Measurements from ENCODE around the gene NPIPA5.
"Not testable (repeated sequence)": the region's sequence is repeated elsewhere in the genome, so short reads cannot be mapped to it uniquely, and the experiment has no call there.

Gene NPIPA5

GRCh38 chr16:15378194-15378593, at the start of gene NPIPA5:
NPIPA5 (minus strand) TSS chr16:15378294; CDS start chr16:15378294, 0 bp downstream.
- not testable (repeated sequence) for DNase-seq (ENCODE audit: low read depth in 2 of 2)

DNA sequence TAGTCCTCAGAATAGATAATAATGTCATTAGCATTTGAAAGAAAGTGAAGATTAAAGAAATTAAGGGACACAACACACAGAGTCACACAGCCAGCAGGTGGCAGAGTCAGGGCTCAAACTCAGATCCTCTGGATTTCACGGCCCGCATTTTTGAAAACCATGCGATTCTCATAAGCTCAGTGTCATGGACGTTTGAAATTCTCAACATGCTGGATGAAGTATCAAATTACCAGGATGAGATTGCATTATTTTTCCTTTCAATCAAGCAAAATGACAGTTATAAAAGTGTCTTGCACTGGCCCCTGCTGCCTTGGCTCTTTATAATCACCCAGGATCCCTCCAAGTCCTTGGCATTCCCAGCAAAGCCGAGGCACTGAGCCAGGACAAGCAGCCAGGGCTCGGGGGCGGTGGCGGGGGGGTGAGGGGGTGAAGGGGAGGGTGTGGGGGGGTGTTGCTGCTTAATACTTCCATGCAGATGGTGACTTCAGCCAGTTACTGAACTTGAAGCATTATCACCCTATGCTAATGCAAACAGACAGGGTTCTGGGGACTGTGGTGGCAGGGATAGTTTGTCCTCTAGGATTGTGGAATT, 49.6 kb upstream of the NPIPA5 start:
- peak; percentile 43 to 44 for DNase-seq (ENCODE audit: low read depth in 2 of 2)

GRCh38 chr16:15426796-15427195, 48.7 kb upstream of the NPIPA5 start:
- no peak for DNase-seq (ENCODE audit: low read depth in 2 of 2)

GRCh38 chr16:15425861-15426260, 47.8 kb upstream of the NPIPA5 start:
- no peak for DNase-seq (ENCODE audit: low read depth in 2 of 2)

GRCh38 chr16:15422222-15422621, 44.1 kb upstream of the NPIPA5 start:
- no peak for DNase-seq (ENCODE audit: low read depth in 2 of 2)

DNA sequence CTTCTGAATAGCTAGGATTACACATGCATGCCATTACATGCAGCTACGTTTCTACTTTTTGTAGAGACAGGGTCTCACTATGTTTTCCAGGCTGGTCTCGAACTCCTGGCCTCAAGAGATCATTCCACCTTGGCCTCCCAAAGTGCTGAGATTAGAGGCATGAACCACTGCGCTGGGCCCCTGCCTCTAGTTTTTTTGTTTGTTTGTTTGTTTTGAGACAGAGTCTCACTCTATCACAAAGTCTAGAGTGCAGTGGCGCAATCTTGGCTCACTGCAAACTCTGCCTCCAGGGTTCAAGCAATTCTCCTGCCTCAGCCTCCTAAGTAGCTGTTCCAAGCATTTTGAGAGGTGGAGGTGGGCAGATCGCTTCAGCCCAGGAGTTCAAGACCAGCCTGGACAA, 43.6 kb upstream of the NPIPA5 start:
- not testable (repeated sequence) for DNase-seq (ENCODE audit: low read depth in 2 of 2)

GRCh38 chr16:15418206-15418605, 40.1 kb upstream of the NPIPA5 start:
- DNase-seq (ENCODE audit: low read depth in 2 of 2), result no peak

DNA sequence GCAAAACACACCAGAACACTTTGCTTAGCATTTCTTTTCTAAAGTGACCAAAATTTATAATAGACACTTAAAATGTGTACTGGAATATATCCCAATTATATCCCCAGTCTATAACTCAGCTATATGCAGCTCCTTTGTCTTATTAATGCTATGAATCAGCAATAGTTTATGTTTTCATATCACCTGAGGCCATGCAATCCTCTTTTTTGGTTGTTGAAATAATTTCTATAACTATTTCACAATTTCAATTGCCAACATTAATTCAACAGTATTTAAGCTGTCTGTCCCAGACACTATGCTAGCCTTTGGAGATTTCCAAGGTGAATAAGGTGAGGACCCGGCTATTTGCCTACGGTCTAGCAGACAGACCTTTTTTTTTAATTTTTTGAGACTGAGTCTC, 39.1 kb upstream of the NPIPA5 start:
- DNase-seq (ENCODE audit: low read depth in 2 of 2), result no peak

DNA sequence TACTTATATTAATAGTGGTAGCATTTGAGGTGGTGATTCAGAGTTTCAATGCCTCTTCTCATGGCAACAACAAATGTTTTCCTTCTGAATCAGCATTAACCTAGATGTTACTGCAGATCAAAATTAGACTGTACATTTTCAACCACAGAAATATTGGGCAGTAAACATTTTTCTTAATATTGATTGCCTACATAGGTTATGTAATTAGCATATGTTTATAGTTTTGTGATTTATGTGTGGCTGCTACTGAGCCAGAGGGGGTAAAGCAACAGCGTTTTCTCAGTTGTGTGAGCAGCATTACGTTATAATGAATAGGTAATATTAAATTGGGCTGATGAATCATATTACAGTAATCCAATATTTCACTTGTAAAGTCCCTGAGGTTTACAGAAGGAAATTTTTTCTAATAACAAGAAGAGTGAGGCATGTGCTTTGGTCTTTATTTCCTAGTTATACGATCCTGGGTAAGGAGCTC, 37.5 kb upstream of the NPIPA5 start:
- DNase-seq (ENCODE audit: low read depth in 2 of 2), result no peak

- DNase-seq (ENCODE audit: low read depth in 2 of 2), result not testable (repeated sequence)
Observed at GRCh38 chr16:15409476-15409875, 31.4 kb upstream of the NPIPA5 start.

DNA sequence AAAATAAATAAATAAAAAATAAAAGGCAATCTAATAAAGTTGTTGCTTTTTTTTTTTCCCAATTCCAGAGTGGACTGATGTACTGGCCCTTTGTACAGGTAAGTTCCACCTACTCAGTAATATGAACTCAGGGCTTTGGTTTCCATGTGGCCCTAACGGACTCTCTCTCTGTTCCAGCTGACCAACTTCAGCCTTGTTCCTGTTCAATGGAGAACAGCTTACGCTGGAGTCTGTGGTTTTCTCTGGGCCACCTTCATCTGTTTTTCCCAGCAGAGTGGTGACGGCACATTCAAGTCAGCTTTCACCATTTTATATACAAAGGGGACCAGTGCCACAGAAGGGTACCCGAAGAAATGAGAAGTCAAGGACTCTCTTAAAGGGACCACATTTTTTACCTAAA, 29.7 kb upstream of the NPIPA5 start:
- not testable (repeated sequence) for DNase-seq (ENCODE audit: low read depth in 2 of 2)

GRCh38 chr16:15404792-15405191, 26.7 kb upstream of the NPIPA5 start:
- DNase-seq (ENCODE audit: low read depth in 2 of 2), result no peak

DNA sequence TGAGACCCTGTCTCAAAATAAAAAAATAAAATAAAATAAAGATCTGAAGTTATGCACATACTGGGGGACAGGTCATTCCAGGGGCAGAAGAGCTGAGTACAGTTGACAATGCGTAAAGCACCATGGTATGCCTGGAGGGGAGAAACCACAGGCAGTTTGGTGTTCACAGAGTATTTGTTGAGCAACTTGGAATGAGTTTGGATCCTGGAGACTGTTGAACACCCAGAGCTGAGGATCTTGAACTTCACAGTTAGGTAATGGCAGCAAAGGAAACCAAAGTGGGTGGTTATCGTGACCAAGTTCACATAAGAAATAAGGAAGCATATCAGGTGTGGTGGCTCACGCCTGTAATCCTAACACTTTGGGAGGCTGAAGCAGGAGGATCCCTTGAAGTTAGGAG, 26.0 kb upstream of the NPIPA5 start:
- not testable (repeated sequence) for DNase-seq (ENCODE audit: low read depth in 2 of 2)

DNA sequence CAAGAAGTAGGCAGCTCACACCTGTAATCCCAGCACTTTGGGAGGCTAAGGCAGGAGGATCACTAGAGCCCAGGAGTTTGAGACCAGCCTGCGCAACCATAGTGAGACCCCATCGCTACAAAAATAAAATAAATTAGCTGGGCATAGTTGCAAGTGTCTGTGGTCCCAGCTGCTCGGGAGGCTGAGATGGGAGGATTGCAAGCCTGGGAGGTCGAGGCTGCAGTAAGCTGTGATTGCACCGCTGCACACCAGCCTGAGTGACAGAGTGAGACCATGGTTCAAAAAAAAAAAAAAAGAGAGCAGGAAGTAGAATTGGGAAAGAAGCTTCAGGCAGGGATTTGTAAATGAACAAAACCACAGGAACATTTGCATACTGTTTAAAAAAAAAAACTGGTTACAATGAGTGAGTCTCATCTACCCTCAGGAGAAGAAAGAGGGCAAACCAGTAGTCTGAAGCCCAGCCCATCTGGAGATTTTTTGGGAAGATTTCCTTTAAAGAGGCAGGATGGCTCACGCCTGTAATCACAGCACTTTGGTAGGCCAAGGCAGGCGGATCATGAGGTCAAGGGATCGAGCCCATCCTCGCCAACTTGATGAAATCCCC, 25.4 kb upstream of the NPIPA5 start:
- DNase-seq (ENCODE audit: low read depth in 2 of 2), result no peak

- DNase-seq (ENCODE audit: low read depth in 2 of 2), result no peak
Observed at GRCh38 chr16:15401972-15402371, 23.9 kb upstream of the NPIPA5 start.

DNA sequence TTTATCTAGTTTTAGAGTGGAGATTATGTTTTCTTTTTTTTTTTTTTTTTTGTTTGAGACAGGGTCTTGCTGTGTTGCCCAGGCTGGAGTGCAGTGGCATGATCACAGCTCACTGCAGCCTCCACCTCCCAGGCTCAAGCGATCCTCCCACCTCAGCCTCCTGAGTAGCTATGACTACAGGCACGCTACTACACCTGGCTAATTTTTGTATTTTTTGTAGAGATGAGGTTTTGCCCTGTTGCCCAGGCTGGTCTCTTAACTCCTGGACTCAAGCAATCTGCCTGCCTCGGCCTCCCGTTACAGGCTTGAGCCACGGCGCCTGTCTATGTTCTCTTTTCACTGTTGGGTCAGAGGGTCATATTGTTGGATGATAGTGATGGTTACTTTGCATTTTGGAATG, 22.2 kb upstream of the NPIPA5 start:
- DNase-seq (ENCODE audit: low read depth in 2 of 2), result not testable (repeated sequence)

DNA sequence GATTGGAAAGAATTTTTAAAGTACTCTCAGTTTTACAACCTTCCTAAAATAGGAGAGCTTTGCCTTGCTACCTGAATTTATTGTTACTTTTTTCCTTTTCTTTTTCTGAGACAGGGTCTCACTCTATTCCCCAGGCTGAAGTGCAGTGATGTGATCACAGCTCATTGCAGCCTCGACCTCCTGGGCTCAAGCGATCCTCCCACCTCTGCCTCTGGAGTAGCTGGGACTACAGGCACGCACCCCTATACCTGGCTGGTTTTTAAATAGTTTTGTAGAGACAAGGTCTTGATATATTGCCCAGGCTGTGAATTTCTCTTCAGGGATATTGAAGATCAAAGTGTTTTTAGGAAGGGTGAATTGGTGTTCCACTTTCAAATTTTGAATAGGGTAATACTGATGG, 21.2 kb upstream of the NPIPA5 start:
- DNase-seq (ENCODE audit: low read depth in 2 of 2), result no peak

DNA sequence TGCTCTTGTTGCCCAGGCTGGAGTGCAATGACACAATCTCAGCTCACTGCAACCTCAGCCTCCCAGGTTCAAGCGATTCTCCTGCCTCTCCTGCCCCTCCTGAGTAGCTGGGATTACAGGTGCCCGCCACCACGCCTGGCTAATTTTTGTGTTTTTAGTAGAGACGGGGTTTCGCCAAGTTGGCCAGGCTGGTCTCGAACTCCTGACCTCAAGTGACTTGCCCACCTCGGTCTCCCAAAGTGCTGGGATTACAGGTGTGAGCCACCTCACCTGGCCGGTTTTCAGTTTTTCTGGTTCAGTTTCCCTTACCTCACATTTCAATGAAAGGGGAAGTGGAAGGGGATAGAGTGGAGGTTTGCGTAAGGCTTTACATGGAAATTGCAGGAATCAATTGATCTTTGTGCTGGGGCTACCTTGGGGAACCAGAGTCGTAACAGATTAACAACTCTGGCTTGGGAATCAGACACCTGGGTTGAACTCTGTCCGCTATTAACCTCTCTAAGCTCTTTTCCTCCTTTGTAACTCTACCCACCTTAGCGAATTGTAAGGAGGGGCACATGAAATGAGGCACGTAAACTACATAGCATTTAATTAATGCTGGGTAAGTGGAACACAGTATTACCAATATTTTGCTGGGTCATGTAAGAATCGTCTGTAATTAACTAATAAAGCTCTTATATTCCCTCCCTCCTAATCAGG, 20.7 kb upstream of the NPIPA5 start:
- no peak for DNase-seq (ENCODE audit: low read depth in 2 of 2)

- no peak for DNase-seq (ENCODE audit: low read depth in 2 of 2)
Observed at GRCh38 chr16:15396948-15397594, 19.0 kb upstream of the NPIPA5 start.

GRCh38 chr16:15396509-15396829, 18.4 kb upstream of the NPIPA5 start:
- not testable (repeated sequence) for DNase-seq (ENCODE audit: low read depth in 2 of 2)

DNA sequence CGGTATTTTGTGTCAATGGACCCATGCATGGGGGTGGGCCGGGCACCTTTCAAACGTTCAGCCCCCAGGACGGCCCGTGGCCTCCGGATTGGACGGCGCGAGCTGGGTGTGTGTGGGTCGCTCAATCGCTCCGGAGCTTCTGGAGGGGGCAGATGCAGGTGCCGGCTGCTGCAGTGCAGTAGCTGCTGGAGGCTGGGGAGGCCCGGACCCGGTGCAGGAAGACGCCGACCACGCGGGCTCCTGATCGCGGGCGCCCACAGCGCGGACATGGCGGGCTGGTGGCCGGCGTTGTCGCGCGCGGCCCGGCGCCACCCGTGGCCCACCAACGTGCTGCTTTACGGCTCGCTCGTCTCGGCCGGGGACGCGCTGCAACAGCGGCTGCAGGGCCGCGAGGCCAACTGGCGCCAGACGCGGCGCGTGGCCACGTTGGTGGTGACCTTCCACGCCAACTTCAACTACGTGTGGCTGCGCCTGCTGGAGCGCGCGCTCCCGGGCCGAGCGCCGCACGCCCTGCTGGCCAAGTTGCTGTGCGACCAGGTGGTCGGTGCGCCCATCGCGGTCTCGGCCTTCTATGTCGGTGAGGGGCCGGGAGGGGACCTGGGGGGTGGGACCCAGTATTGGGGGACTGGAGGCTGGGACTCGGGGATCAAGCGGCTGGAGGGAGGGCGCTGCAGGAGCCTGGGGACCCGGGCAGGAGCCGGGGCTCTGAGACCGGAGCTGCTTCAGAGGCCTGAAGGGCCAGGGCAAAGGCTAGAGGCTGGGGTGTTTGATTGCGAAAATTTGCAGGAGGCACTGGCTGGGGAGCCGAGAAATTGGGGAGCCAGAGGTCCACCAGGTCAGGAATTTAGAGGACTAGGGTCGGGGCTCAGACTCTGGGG, 17.8 kb upstream of the NPIPA5 start, which contains the start of gene MPV17L:
TSS of gene MPV17L (plus strand) at position 124 of the 878 bp plus-strand sequence. CDS start at position 268, 144 bp downstream.
- not testable (repeated sequence) for DNase-seq (ENCODE audit: low read depth in 2 of 2)

Measured in stimulated activated CD4-positive, alpha-beta T cell treated with anti-CD3 and anti-CD28 coated beads, Interleukin-1b, Interleukin-23, amount 100 ng/mL, for 4 hours (primary cell).